GM19023 (cell line): ENCODE data around the gene NGF.

Source experiments
- ATAC-seq: cut with Tn5 transposase; IDR thresholded peaks from one replicate; pipeline ENCODE4 v1.9.1; 2021; ENCODE audit warnings: mild to moderate bottlenecking, moderate library complexity; ENCODE audit not compliant: unreplicated experiment

Gene NGF

GRCh38 chr1:115337276-115337632, 795 bp downstream of the NGF start:
- no peak for ATAC-seq

GRCh38 chr1:115336741-115337140, 1.3 kb downstream of the NGF start:
- no peak for ATAC-seq

- no peak for ATAC-seq
Measured at GRCh38 chr1:115332813-115333608, 5.0 kb downstream of the NGF start.

- ATAC-seq: no peak
Measured at GRCh38 chr1:115331558-115332331, 6.3 kb downstream of the NGF start.

GRCh38 chr1:115330480-115331013, 7.5 kb downstream of the NGF start:
- no peak for ATAC-seq

GRCh38 chr1:115329965-115330364, 8.1 kb downstream of the NGF start:
- no peak for ATAC-seq

- no peak for ATAC-seq
Measured at GRCh38 chr1:115327270-115327669, 10.8 kb downstream of the NGF start.

GRCh38 chr1:115326419-115326818, 11.6 kb downstream of the NGF start:
- ATAC-seq: no peak

- ATAC-seq: no peak
Measured at GRCh38 chr1:115325874-115326273, 12.2 kb downstream of the NGF start.

GRCh38 chr1:115324649-115325420, 13.2 kb downstream of the NGF start:
- no peak for ATAC-seq

- no peak for ATAC-seq
Measured at GRCh38 chr1:115323366-115324004, 14.6 kb downstream of the NGF start.

- no peak for ATAC-seq
Measured at GRCh38 chr1:115322631-115323030, 15.4 kb downstream of the NGF start.

GRCh38 chr1:115320377-115320776, 17.7 kb downstream of the NGF start:
- no peak for ATAC-seq

GRCh38 chr1:115319706-115320105, 18.3 kb downstream of the NGF start:
- ATAC-seq: no peak

- no peak for ATAC-seq
Measured at GRCh38 chr1:115317101-115318012, 20.7 kb downstream of the NGF start.

GRCh38 chr1:115314765-115315164, 23.3 kb downstream of the NGF start:
- ATAC-seq: no peak

- ATAC-seq: no peak
Measured at GRCh38 chr1:115314092-115314491, 24.0 kb downstream of the NGF start.

GRCh38 chr1:115313182-115313581, 24.9 kb downstream of the NGF start:
- ATAC-seq: no peak

- no peak for ATAC-seq
Measured at GRCh38 chr1:115312742-115313141, 25.3 kb downstream of the NGF start.

- no peak for ATAC-seq
Measured at GRCh38 chr1:115311474-115311989, 26.5 kb downstream of the NGF start.
